Peyer's patch (tissue), 4 donors: ENCODE data around the gene QRFP. TPM values are rescaled to one million over a fixed set of nuclear protein-coding genes. Genes with fewer than 3 reads are reported as not detected.
"Not testable (repeated sequence)": the region's sequence is repeated elsewhere in the genome, so short reads cannot be mapped to it uniquely, and the experiment has no call there.

Experiments used
- DNase-seq, 3 donors: peaks; one replicate each; pipeline ENCODE4 v3.0.0-alpha.2; 2017 to 2019
- H3K27ac ChIP-seq, 4 donors: fragments of 200-600 bp; sonication (generic); one replicate each; pipeline ENCODE4 v1.5.1; 2016 to 2019
- H3K27me3 ChIP-seq, 2 donors: fragments of 200-600 bp; sonication (generic); one replicate each; pipeline ENCODE4 v1.5.1; 2019
- H3K36me3 ChIP-seq, 3 donors: fragments of 200-600 bp; sonication (generic); one replicate each; pipeline ENCODE4 v1.5.1; 2016 to 2019
- H3K4me1 ChIP-seq, 4 donors: fragments of 200-600 bp; sonication (generic); one replicate each; pipeline ENCODE4 v1.5.1; 2016 to 2019
- H3K4me3 ChIP-seq, 4 donors: fragments of 200-600 bp; sonication (generic); 1 replicate in 3 of 4; 2 replicates in 1 of 4; pipeline ENCODE4 v1.5.1; 2016 to 2019; ENCODE audit warnings: mild to moderate bottlenecking in 1 of 4
- H3K9me3 ChIP-seq, 4 donors: fragments of 200-600 bp; sonication (generic); one replicate each; pipeline ENCODE4 v1.5.1; 2016 to 2019; ENCODE audit warnings: mild to moderate bottlenecking in 1 of 4
- CTCF ChIP-seq, 6 experiments: fragments of 450-650 bp in 4 of 6; fragments of 200-600 bp in 2 of 6; sonication (generic) in 1 of 6; IDR thresholded peaks; one replicate each; pipeline ENCODE4 v1.5.1; 2017 to 2019; ENCODE audit warnings: antibody characterized with exemption in 6 of 6, mild to moderate bottlenecking in 3 of 6, moderate library complexity in 1 of 6
- POLR2A ChIP-seq, 2 donors: fragments of 450-650 bp; IDR thresholded peaks; one replicate each; pipeline ENCODE4 v1.5.1; 2017; ENCODE audit warnings: antibody characterized with exemption in 2 of 2, mild to moderate bottlenecking in 2 of 2, moderate library complexity in 2 of 2
- total RNA-seq, 4 donors: library from RNA; depleted of rRNA; stranded (reverse); fragments of >200 nt; gene quantifications; one replicate each; pipeline ENCODE4 v1.1.0, GENCODE V29; 2016

The QRFP gene
- total RNA-seq, 4 donors from 2014 or later = not detected

- no peak overlapping the region for H3K4me3 ChIP-seq
- peak overlapping the region in 1 of 4 donors; percentile 91 for H3K27ac ChIP-seq
- peaks cover 0 to 5% (median 0%) of the 10 kb centered on the region in 4 donors for H3K4me1 ChIP-seq
- no peak for TF ChIP-seq CTCF (IDR thresholded peaks at IDR 0.05)
- no peak for TF ChIP-seq POLR2A (IDR thresholded peaks at IDR 0.05)
- no peaks in the 10 kb centered on the region for H3K9me3 ChIP-seq
- H3K36me3 ChIP-seq = peaks cover 0 to 5% (median 0%) of the 10 kb centered on the region in 3 donors
- H3K27me3 ChIP-seq = no peaks in the 10 kb centered on the region
- no peak for DNase-seq
These were observed 47.3 kb downstream of the QRFP start for GRCh38 chr9:130849356-130849755.

GRCh38 chr9:130848514-130848913, 48.1 kb downstream of the QRFP start:
- H3K36me3 ChIP-seq, DNase-seq, H3K4me3 ChIP-seq, H3K9me3 ChIP-seq, H3K4me1 ChIP-seq, H3K27me3 ChIP-seq: not testable (repeated sequence)
- peak overlapping the region in 2 of 4 donors; percentile 27 to 91 for H3K27ac ChIP-seq

GRCh38 chr9:130847306-130848217, 49.0 kb downstream of the QRFP start:
- TF ChIP-seq CTCF (IDR thresholded peaks at IDR 0.05) (no peak), POLR2A (IDR thresholded peaks at IDR 0.05) (no peak)
- Histone ChIP-seq H3K27ac (peak overlapping the region; percentile 42 to 91 (median 78)), H3K4me3 (no peak overlapping the region), H3K9me3 (no peaks in the 10 kb centered on the region), H3K27me3 (no peaks in the 10 kb centered on the region), H3K36me3 (no peaks in the 10 kb centered on the region), H3K4me1 (peaks cover 0 to 11% (median 0%) of the 10 kb centered on the region in 4 donors)
- peak in 1 of 3 donors; percentile 79 for DNase-seq

GRCh38 chr9:130846487-130847305, 49.9 kb downstream of the QRFP start:
- Histone ChIP-seq H3K4me3 (no peak overlapping the region), H3K4me1 (peaks cover 0 to 19% (median 0%) of the 10 kb centered on the region in 4 donors), H3K27ac (peak overlapping the region; percentile 58 to 91 (median 78)), H3K36me3 (no peaks in the 10 kb centered on the region), H3K27me3 (no peaks in the 10 kb centered on the region), H3K9me3 (no peaks in the 10 kb centered on the region)
- no peak for TF ChIP-seq POLR2A (IDR thresholded peaks at IDR 0.05)
- no peak for TF ChIP-seq CTCF (IDR thresholded peaks at IDR 0.05)
- no peak for DNase-seq

GRCh38 chr9:130845901-130846481, 50.6 kb downstream of the QRFP start:
- no peaks in the 10 kb centered on the region for H3K36me3 ChIP-seq
- H3K27ac ChIP-seq = peak overlapping the region; percentile 58 to 91 (median 78)
- TF ChIP-seq POLR2A (IDR thresholded peaks at IDR 0.05) = no peak
- no peak for TF ChIP-seq CTCF (IDR thresholded peaks at IDR 0.05)
- peaks cover 0 to 20% (median 0%) of the 10 kb centered on the region in 4 donors for H3K4me1 ChIP-seq
- H3K9me3 ChIP-seq = no peaks in the 10 kb centered on the region
- DNase-seq = no peak
- H3K27me3 ChIP-seq = no peaks in the 10 kb centered on the region
- H3K4me3 ChIP-seq = peak overlapping the region in 1 of 4 donors; percentile 5
